Measurements from ENCODE around the gene MRS2. TPM values are rescaled to one million over a fixed set of nuclear protein-coding genes. Genes with fewer than 3 reads are reported as not detected.

Gene MRS2
- polyA plus RNA-seq, 2 of the 4 experiments (the other 2 are of a cell fraction) = 21.8 to 24.8 TPM

DNA sequence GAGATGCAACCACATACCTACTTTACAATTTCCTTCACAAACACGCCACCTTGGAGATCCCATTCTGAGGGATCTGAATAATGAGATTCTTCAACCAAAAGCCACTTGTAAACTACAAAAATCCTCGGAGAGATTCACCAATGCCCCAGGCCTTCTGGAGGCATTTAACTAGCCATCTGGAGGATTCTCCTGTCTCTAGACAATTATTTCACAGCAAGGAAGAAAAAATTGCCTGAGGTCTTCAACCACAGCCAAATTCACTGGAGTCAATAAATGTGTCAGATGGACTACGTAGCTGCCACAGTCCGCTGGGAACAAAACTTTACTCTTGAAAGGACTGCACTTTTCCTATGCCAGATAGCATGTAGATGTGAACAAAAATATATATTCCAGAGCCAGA, 25.9 kb upstream of the MRS2 start (continued):
- no peak for TF ChIP-seq NR3C1 (IDR thresholded peaks at IDR 0.05)
- no peak for TF ChIP-seq RAD21 (conservative IDR thresholded peaks at IDR 0.05 in 1 of 2, IDR thresholded peaks at IDR 0.05 in 1 of 2)
- no peak for TF ChIP-seq CEBPB (IDR thresholded peaks at IDR 0.05)
- TF ChIP-seq FOXS1 (CRISPR knock-in tag; IDR thresholded peaks at IDR 0.05) = no peak
- no peak for TF ChIP-seq RFX5 (IDR thresholded peaks at IDR 0.05)
- no peak for TF ChIP-seq HDAC2 (IDR thresholded peaks at IDR 0.05)
- TF ChIP-seq CBX8 (IDR thresholded peaks at IDR 0.05) = no peak

DNA sequence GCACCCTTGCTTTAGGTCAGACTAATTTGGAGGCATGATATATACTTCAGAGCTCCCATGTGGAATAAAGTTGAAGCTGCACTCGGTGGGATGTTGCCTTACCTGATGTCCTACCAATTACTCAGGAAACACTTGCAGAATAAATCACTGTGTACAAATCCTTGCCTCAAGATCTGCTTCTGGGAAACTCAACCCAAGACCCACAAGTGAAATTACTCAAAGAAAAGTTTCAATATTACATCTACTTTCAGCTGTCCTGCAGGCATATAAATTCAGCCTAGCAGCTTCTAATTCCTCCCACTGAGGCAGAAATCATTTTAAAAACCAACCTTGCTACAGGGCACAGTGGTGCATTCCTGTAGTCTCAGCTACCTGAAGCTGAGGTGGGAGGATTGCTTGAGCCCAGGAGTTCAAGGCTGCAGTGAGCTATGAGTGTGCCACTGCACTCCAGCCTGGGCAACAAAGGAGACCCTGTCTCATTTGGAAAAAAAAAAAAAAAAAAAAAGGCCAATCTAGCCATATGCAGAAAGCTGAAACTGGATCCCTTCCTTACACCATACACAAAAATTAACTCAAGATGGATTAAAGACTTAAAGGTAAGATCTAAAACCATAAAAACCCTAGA, 24.2 kb upstream of the MRS2 start:
- no peak for TF ChIP-seq CBX2 (IDR thresholded peaks at IDR 0.05; ENCODE audit: borderline replicate concordance, low read depth)
- CTCF ChIA-PET = interaction anchor here (5.0 kb wide), 1 partner anchor 96 kb away, joined by 20 read pairs; no protein-coding TSS in a partner anchor
- no peaks in the 10 kb centered on the region for H3K9me3 ChIP-seq
- 56% methylated on average over 1 of the region's 1 CpG for WGBS (ENCODE audit: missing lambda C conversion rate)
- peaks cover 15% of the 10 kb centered on the region; the same call in 2 of the 3 replicates for H3K4me1 ChIP-seq
- no peak overlapping the region for H3K4me2 ChIP-seq
- DNase-seq (ENCODE audit: low read depth in 1 of 2, low spot score in 1 of 2) (no peak), ATAC-seq (no peak), FAIRE-seq (no peak)
- no peak overlapping the region for H3K4me3 ChIP-seq
- no peak overlapping the region for H3K27ac ChIP-seq
- POLR2A ChIA-PET = no interaction called here

DNA sequence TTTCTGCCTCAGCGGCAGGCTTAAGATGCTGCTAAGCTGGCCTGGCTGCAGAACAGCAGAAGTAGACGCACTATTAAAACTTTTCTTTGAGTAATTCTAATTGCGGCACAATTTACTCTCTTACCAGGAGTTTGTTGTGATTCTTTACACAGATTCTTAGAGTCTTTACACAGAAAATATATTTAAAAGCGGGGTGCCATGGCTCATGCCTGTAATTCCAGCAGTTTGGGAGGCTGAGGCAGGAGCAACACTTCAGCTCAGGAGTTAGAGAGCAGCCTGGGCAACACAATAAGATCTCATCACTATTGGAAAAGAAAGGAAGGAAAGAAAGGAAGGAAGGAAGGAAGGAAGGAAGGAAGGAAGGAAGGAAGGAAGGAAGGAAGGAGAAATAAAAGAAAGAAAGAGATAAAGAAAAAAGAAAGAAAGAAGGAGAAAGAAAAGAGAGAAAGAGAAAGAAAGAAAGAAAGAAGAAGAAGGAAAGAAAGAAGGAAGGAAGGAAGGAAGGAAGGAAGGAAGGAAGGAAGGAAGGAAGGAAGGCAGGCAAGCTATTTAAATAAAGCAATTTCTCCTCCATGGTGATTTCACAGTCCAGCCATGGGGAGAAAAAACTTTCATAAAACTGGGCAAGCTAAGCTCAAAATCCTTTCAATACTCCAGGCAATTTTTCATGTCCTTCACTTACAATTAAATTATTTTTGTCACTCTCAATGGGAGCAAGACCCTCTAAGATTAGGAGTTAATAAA, 21.1 kb upstream of the MRS2 start:
- ChIA-PET CTCF (interaction anchor here (0.7 to 2.6 kb wide), 3 partner anchors 65 to 108 kb away, joined by 4 to 15 read pairs (median 7); no protein-coding TSS in a partner anchor), POLR2A (no interaction called here)
- H3K4me2 ChIP-seq = peak overlapping the region; percentile 68
- peak overlapping the region; percentile 19; the same call in 1 of the 3 replicates for H3K4me3 ChIP-seq
- H3K27ac ChIP-seq = peak overlapping the region; percentile 70 to 84
- ATAC-seq (no peak), DNase-seq (ENCODE audit: low read depth in 1 of 2, low spot score in 1 of 2) (no peak), FAIRE-seq (no peak)
- 93% methylated on average over 4 of the region's 4 CpGs for WGBS (ENCODE audit: missing lambda C conversion rate)
- TF ChIP-seq, protein P1, sequence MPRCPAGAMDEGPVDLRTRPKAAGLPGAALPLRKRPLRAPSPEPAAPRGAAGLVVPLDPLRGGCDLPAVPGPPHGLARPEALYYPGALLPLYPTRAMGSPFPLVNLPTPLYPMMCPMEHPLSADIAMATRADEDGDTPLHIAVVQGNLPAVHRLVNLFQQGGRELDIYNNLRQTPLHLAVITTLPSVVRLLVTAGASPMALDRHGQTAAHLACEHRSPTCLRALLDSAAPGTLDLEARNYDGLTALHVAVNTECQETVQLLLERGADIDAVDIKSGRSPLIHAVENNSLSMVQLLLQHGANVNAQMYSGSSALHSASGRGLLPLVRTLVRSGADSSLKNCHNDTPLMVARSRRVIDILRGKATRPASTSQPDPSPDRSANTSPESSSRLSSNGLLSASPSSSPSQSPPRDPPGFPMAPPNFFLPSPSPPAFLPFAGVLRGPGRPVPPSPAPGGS (IDR thresholded peaks at IDR 0.05) = no peak
- TF ChIP-seq PHF8 (IDR thresholded peaks at IDR 0.05; ENCODE audit: borderline replicate concordance, low read depth) = no peak
- no peak for TF ChIP-seq HOXB5 (CRISPR knock-in tag; IDR thresholded peaks at IDR 0.05)
- no peak for TF ChIP-seq KDM5A (IDR thresholded peaks at IDR 0.05)
- no peak for TF ChIP-seq MAZ (IDR thresholded peaks at IDR 0.05; ENCODE audit: borderline replicate concordance, low read depth, low read length)
- TF ChIP-seq FOSL2 (IDR thresholded peaks at IDR 0.05) = no peak
- TF ChIP-seq FOSL2 (CRISPR knock-in tag; IDR thresholded peaks at IDR 0.05) = no peak
- no peak for TF ChIP-seq JUN (IDR thresholded peaks at IDR 0.05)
- TF ChIP-seq, protein P2, sequence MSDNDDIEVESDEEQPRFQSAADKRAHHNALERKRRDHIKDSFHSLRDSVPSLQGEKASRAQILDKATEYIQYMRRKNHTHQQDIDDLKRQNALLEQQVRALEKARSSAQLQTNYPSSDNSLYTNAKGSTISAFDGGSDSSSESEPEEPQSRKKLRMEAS (IDR thresholded peaks at IDR 0.05) = no peak
- TF ChIP-seq, protein P3, sequence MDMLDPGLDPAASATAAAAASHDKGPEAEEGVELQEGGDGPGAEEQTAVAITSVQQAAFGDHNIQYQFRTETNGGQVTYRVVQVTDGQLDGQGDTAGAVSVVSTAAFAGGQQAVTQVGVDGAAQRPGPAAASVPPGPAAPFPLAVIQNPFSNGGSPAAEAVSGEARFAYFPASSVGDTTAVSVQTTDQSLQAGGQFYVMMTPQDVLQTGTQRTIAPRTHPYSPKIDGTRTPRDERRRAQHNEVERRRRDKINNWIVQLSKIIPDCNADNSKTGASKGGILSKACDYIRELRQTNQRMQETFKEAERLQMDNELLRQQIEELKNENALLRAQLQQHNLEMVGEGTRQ (IDR thresholded peaks at IDR 0.05) = no peak
- no peak for TF ChIP-seq KDM1A (IDR thresholded peaks at IDR 0.05; ENCODE audit: low read depth)
- TF ChIP-seq, protein P4, sequence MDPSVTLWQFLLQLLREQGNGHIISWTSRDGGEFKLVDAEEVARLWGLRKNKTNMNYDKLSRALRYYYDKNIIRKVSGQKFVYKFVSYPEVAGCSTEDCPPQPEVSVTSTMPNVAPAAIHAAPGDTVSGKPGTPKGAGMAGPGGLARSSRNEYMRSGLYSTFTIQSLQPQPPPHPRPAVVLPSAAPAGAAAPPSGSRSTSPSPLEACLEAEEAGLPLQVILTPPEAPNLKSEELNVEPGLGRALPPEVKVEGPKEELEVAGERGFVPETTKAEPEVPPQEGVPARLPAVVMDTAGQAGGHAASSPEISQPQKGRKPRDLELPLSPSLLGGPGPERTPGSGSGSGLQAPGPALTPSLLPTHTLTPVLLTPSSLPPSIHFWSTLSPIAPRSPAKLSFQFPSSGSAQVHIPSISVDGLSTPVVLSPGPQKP (IDR thresholded peaks at IDR 0.05; ENCODE audit: low read depth, low read length) = no peak
- TF ChIP-seq, protein P5, sequence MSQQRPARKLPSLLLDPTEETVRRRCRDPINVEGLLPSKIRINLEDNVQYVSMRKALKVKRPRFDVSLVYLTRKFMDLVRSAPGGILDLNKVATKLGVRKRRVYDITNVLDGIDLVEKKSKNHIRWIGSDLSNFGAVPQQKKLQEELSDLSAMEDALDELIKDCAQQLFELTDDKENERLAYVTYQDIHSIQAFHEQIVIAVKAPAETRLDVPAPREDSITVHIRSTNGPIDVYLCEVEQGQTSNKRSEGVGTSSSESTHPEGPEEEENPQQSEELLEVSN (IDR thresholded peaks at IDR 0.05; ENCODE audit: borderline replicate concordance, low read depth) = no peak
- no peak for TF ChIP-seq NR3C1 (IDR thresholded peaks at IDR 0.05)
- no peak for TF ChIP-seq ZC3H11A (IDR thresholded peaks at IDR 0.05)
- no peak for TF ChIP-seq MYC (IDR thresholded peaks at IDR 0.05; ENCODE audit: borderline replicate concordance, low read length)
- no peak for TF ChIP-seq SREBF2 (IDR thresholded peaks at IDR 0.05)
- no peak for TF ChIP-seq ZSCAN20 (CRISPR knock-in tag; IDR thresholded peaks at IDR 0.05)
- no peak for TF ChIP-seq BHLHE40 (IDR thresholded peaks at IDR 0.05; ENCODE audit: low read depth, low read length)
- H3K4me1 ChIP-seq = peaks cover 24% of the 10 kb centered on the region; the same call in 2 of the 3 replicates
- H3K9me3 ChIP-seq = no peaks in the 10 kb centered on the region

Data from A549 (cell line).